RWPE1 (cell line): ENCODE data around the gene THBS2.
A peak's percentile ranks its signal among the peaks of the same experiment; 100 is the strongest.

ENCODE experiments used
- CTCF ChIA-PET: fragments of 350-600 bp; sonication (Branson Sonifier 250); formaldehyde crosslinking; extraction: SDS; loops from one replicate; lab custom pipeline; 2021; lab: Yijun Ruan, JAX
- POLR2A ChIA-PET: fragments of 400-600 bp; formaldehyde crosslinking; extraction: SDS; loops from one replicate; lab custom pipeline; 2020; ENCODE audit warnings: antibody characterized with exemption; ENCODE audit not compliant: low non-redundant PET; lab: Yijun Ruan, JAX
- DNase-seq: peaks from one replicate; pipeline ENCODE4 v3.0.0; 2012; ENCODE audit warnings: low spot score
- H3K27ac ChIP-seq: fragments of 450-650 bp; 2 replicates; pipeline ENCODE4 v1.5.1; 2017
- CTCF ChIP-seq: fragments of 450-650 bp; conservative IDR thresholded peaks from 2 replicates; pipeline ENCODE4 v1.5.1; 2017; ENCODE audit warnings: low read depth, mild to moderate bottlenecking

Gene THBS2

GRCh38 chr6:169194737-169195136, 58.9 kb downstream of the THBS2 start:
- H3K27ac ChIP-seq, result no peak overlapping the region
- no peak for DNase-seq
- no peak for TF ChIP-seq CTCF
- CTCF ChIA-PET, result no interaction called here
- POLR2A ChIA-PET, result no interaction called here

- POLR2A ChIA-PET, result no interaction called here
- no peak for TF ChIP-seq CTCF
Observed at GRCh38 chr6:169190970-169191369, 62.7 kb downstream of the THBS2 start.

GRCh38 chr6:169190144-169190584, 63.5 kb downstream of the THBS2 start:
- H3K27ac ChIP-seq, result peak overlapping the region; percentile 16; the same call in 1 of the 2 replicates
- ChIA-PET CTCF (interaction anchor here (0.6 kb wide), 1 partner anchor 21 kb away, joined by 4 read pairs; no protein-coding TSS in a partner anchor), POLR2A (no interaction called here)
- no peak for DNase-seq
- no peak for TF ChIP-seq CTCF

More at GRCh38 chr6:169190970-169191369, 62.7 kb downstream of the THBS2 start:
- no peak for DNase-seq
- CTCF ChIA-PET, result interaction anchor here (0.6 kb wide), 1 partner anchor 8 kb away, joined by 3 read pairs; no protein-coding TSS in a partner anchor
- no peak overlapping the region for H3K27ac ChIP-seq

GRCh38 chr6:169189686-169190085, 64.0 kb downstream of the THBS2 start:
- ChIA-PET CTCF (no interaction called here), POLR2A (no interaction called here)
- no peak for TF ChIP-seq CTCF
- H3K27ac ChIP-seq, result no peak overlapping the region
- no peak for DNase-seq

GRCh38 chr6:169189182-169189581, 64.5 kb downstream of the THBS2 start:
- DNase-seq, result no peak
- H3K27ac ChIP-seq, result no peak overlapping the region
- POLR2A ChIA-PET, result no interaction called here
- CTCF ChIA-PET, result interaction anchor here (0.5 to 0.7 kb wide), 3 partner anchors 124 to 1327 kb away, joined by 3 to 5 read pairs (median 3); no protein-coding TSS in a partner anchor
- no peak for TF ChIP-seq CTCF

GRCh38 chr6:169188475-169188874, 65.2 kb downstream of the THBS2 start:
- no peak for TF ChIP-seq CTCF
- DNase-seq, result peak; percentile 48
- ChIA-PET CTCF (interaction anchor here (0.6 to 0.7 kb wide), 2 partner anchors 1195 to 1328 kb away, joined by 3 to 5 read pairs; no protein-coding TSS in a partner anchor), POLR2A (no interaction called here)
- no peak overlapping the region for H3K27ac ChIP-seq
